ENCODE results near the gene MRPL40.

Gene MRPL40

DNA sequence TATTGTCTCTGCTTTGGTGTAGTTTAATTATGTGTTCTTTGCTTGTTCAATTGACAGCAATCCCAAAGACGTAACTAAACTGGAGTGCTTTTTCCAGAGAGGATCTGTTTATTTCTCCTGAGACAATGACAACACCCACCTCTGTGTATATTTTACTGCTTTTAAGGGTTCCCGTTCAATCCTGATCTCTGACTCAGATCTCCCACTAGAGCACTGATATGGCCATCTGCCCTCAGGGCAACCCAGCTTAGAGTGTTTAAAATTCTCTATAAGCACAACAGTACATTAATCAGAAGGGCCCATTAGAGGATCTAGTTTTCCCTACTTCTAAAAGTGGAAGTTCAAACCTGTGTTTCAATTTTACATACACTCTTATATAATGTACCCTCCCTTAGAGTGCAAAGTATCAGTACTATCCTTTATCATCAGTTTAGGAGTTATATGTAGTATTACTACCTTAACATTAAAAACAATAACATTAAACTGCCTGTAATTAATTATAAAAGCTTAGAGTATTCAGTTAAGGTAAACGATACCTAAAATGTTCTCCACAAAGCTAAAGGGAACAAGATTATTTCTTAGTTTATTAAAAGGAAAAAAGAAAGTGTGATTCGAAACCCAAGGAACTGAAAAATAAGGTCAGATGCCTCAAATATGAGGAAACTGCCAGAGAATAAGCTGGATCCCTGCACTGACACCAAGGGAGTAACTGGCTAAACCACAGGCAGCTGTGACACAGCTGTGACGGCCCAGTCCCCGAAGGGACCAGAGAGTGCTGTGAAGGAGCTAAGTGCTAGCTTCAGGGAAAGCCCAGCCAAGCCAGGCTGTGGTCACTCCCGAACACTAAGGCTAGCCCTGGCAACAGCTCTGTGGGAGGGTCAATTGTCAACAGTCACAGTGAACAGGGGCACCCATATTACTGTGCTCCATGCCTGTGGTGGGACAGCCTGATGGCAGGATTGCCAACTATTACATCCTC is 31.4 kb downstream of the MRPL40 start:
- no peak for DNase-seq (ENCODE audit: low spot score)

DNA sequence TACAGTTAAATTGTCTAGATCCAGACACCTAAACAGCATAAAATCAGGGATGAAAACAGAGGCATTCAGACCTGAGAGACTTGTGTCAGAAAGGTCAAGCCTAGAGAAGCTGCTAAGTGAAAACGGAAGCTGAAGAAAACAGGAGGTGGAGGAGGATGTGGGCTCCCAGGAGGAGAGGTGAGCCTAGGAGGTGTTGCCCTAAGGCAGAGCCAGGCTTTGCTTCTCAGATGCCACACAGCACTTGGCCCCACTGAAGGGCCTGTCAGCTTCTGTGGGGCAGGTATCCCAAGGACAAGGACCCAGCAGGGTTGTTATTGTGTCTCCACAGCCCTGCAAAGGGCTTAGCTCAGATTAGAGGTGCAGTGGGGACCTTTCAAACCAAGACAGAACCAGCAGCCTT is 32.2 kb downstream of the MRPL40 start:
- no peak for DNase-seq (ENCODE audit: low spot score)

GRCh38 chr22:19464975-19465374 is 32.6 kb downstream of the MRPL40 start:
- DNase-seq (ENCODE audit: low spot score), result no peak

DNA sequence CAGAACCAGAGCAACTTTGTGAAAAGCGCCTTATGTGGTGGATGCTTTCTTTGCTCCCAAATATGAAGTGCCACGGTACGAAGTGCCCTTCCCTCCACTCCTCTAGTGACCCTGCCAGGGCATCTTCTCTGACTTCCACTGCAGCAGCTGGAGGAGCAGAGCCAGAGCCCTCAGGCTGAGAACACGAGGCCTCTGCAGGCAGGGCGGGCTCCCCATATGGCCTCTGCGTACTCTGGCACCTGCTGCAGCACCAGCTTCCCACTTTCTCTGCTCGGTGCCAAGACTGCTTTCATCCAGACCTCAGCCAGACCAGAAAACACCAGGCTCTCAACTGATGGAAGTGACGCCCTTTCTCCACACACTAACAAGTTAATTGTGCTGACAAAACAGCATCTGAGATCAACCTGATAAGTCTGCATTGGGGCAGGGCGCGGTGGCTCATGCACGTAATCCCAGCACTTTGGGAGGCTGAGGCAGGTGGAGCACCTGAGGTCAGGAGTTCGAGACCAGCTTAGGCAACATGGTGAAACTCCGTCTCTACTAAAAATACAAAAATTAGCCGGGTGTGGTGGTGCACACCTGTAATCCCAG is 33.9 kb downstream of the MRPL40 start:
- no peak for DNase-seq (ENCODE audit: low spot score)

DNA sequence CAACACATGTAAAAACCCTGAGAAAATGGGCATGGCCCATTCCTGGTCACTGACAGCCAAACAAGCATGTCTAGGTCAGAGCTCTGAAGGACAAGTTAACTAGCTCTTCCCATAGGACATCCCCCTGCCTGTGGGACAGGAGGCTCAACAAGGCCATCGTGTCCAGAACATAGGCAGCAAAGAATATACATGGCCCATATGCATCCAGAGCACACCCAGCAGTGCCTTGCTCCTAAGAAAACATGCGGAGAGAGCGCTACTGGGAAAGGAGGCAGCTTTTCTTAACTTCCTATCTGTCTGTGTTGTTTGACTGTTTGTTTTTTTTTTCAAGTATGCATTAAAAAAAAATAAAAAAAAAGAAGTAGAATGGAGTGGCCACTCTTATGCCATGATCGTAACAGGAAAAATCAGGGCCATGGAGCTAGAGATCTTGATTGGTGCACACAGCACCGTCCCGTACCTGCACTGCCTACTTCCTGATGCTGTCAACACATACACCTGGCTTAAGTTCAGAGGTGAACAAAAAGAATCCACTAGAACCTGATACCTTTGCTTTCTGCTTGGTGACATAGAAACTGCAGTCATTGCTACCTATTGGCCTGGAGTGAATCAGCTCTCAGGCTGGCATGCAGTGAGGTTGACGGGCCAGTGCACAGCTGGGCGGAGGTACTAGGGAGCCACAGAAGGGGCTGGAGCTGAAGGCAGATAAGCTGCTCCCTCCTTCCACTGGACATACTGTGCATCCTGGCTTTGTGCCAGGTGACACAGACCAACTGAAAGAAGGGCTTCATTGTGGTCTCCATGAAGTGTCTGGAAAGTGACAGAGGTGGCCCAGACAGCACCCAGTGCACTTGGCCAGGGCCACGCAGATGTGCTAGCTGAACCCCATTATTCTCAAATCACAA is 34.8 kb downstream of the MRPL40 start:
- DNase-seq (ENCODE audit: low spot score), result no peak

DNA sequence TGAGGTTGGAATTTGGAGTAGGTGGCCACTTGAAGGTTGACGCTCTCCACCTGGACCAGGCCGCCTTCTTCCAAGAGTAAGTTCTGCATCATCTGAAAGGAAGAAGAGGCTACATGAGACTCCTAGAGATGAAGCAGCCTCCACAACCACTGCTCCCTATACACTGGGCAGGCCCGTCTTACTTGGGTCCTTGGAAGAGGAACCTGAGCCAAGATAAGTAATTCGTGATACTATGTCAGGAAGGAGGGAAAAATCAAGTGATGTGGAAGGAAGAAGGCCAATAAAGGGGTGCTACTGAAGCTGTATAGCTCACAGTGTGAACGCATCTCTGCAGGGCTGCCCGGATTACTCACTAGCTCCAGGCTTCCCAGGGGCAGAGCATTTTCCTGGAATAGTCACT is 35.6 kb downstream of the MRPL40 start:
- no peak for DNase-seq (ENCODE audit: low spot score)

DNA sequence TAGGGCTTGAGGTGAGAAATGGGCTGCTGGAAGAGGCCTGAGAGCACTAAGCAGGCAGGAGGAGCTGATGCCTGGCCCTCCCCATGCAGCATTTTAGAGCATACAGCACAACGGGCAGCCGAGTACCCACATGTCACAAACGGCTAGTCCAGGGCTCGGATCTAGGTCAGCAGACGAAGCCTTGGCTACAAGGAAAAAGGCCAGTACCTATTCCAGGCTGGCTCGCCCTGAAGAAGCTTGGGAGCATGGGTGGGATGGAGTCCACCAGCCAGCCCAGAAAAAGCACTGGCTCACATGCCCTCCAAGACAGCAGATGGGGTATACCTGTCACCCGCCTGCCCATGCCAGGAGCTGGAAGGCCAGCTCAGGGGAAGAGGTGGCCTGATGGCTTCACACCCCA is 37.1 kb downstream of the MRPL40 start:
- DNase-seq (ENCODE audit: low spot score), result no peak

DNA sequence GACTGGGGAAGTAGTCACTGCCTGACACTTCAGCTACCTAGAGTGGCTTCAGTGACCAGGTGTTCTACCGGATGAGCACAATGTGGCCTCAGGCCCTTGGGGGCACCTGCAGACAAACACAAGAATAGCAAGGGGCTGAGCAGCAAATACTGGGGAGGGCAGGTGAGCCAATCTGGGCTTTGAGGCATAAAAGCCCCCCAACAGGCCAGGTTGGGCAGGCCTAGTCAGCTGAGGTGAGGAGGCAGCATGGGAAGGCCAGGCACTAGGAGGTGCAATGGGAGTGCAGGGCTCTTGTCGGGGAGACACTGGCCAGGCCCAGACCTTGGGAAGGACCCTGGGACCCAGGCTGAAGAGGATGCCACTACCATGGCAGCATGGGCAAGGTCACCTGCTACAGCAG is 37.7 kb downstream of the MRPL40 start:
- DNase-seq (ENCODE audit: low spot score), result no peak

GRCh38 chr22:19471572-19471971 is 39.2 kb downstream of the MRPL40 start:
- DNase-seq (ENCODE audit: low spot score), result no peak

DNA sequence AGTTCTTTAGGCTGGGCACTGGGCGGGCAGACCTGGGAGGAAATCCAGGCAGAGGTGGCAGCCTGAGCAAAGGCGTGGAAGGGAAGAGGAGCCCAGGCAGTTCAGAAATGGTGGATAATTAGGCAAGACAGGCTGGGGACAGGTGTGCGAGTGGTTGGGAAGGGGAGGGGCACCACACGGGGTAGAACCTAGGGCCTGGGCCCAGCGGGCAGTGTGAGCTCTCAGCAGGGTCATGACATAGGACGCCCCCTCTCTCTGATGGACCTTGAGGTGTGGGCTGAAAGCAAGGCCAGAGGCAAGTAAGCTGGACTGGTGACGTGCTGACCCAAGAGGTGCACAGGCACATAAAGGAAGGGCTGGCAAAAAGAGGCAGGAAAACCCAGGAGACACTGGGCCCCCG is 39.9 kb downstream of the MRPL40 start:
- no peak for DNase-seq (ENCODE audit: low spot score)

- DNase-seq (ENCODE audit: low spot score), result no peak
Measured at GRCh38 chr22:19473578-19473977, 41.2 kb downstream of the MRPL40 start.

DNA sequence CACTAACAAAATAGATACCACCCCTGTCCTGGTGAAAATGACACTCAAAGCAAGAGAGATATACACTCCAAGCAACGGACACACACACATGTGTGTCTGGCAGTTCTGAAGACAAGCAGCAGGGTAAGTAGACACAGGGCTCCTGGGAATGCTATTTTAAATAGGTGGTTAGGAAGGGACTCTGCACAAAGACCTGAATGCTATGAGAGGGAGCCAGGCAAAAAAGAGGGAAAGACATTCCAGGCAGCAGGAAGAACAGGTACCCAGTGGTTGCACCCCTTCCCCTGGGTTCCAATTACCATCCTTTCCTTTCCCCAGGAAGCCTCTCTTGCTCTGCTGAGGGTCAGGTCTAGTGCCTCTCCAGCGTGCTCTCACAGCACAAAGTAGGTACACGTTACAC is 43.7 kb downstream of the MRPL40 start:
- DNase-seq (ENCODE audit: low spot score), result no peak

DNA sequence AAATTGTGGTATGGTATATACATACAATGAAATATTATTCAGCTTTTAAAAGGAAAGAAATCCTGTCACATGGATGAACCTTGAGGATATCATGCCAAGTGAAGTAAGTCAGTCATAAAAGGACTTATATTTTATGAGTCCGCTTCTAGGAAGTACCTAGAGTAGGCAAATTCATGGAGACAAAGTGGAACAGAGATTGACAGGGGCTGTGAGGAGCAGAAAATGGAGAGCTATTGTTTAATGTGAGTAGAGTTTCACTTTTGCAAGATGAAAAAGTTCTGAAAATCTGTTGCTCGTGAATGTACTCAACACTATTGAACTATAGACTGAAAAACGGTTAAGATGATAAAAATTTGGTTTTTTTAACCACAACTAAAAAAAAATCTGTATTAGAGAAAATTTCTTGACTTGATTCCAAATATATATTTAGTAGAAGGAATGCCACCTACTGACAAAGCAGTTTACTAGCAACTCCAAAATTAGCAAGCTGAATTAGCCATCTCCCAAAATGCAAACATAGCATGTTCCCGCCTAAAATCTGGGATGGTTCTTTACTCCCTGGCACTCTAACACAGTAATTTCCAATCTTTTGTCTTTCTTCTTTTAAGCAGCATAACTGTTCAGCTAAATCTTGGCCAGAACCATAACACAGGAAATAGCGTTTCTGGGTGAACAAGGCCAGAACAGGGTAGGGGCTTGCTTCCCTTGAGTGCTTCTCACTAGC is 45.1 kb downstream of the MRPL40 start:
- DNase-seq (ENCODE audit: low spot score), result no peak

DNA sequence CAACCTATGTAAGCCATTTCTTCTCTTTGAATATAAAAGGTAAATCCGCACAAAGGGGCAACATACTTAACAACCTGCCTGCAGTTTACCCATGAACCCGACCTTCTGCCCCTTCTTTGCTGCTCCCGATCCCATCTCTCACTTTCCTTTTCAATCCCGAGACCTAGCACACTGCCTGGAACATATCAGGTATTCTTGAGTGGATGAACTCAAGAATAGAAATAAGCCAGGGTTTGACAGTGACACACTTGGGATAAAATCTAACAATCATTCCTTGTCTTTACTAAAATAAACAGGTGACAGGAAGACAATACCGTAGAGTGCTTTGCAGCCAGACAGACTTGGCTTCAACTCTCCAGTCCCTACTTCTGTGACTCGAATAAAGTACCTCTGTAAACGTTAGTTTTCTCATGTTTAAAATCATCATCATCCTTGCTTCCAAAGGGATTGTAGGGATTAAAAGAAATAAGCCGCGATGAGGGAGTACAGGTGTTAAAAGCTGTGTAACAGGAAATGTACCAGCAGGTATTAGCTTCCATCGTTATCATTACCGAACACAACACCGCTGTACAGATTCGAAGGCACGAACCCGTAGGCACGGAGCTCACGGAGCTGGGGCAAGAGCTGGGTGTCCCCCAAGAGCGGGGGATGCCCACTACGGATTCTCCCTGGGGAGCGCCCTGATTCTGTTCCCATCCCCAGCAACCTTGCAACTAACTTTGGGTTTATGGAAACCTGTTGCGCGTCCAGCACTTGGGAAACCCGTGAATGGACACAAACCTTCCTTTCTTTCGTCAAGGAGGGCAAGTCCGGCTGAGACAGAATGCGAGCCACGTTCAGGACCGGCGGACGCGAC is 45.9 kb downstream of the MRPL40 start:
- no peak for DNase-seq (ENCODE audit: low spot score)

DNA sequence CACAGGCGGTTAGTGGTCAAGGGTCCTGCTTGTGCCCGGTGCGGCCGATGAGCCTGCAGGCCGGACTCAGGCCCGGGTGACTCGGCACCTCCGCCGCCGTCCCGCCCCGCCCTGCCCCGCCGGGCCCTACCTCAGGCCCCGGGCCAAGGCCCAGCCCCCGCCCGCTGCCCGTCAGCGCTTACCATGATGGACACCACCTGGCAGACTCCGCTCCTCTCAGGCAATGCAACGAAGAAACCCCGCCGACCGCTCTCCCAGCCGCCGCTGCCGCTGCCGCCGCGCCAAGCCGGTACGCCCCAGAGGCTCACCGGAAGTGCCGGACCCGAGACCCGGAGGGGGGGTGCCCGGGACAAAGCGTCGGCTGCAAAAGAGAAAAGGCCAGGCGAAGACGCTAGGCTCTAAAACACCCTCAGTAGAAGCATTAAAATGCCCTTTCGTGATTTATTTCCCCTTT is 46.6 kb downstream of the MRPL40 start, which contains the start of gene UFD1:
UFD1 (minus strand) TSS at position 293 of the 454 bp plus-strand sequence; CDS start at position 185, 108 bp downstream.
- peak; percentile 86 for DNase-seq (ENCODE audit: low spot score)

DNA sequence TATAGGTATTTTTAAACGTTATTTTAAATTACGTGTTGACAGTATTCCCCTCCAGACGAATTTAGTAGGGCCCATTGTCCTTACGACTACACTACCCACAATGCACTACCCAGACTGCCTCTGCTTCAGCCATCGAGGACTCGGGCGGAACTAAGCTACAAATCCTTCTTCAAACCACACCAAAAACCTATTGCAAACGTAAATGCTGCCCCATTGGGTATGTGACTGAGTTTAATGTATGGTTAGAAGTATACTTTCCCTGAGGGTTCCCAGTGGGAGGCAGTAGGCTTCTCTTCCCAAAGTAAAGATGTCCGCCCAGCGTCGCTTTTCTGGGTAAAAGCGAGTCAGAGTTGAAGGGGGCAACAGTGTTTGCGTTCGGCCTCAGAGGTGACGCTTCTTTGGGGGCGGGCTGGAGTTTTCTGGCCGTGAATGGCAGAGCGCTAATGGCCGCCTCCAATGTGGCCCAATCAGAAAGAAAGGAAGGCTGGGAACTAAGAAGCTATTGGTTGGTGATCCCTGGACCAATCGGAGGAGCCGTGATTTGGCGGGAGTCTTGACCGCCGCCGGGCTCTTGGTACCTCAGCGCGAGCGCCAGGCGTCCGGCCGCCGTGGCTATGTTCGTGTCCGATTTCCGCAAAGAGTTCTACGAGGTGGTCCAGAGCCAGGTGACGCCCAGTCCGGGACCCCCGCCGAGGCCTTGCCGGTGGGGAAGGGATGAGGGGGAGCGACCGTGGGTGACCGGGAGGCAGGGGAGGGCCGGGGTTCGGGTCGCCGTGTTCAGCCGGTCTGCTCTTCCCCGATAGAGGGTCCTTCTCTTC is 47.2 kb downstream of the MRPL40 start, which contains the start of gene CDC45:
CDC45 (plus strand) TSS at position 566 of the 818 bp plus-strand sequence; CDS start at position 615, 49 bp downstream.
- DNase-seq (ENCODE audit: low spot score), result peak; percentile 97

GRCh38 chr22:19480173-19480568 is 47.8 kb downstream of the MRPL40 start:
- no peak for DNase-seq (ENCODE audit: low spot score)

GRCh38 chr22:19480789-19481188 is 48.4 kb downstream of the MRPL40 start:
- no peak for DNase-seq (ENCODE audit: low spot score)

GRCh38 chr22:19482297-19482696 is 50.0 kb downstream of the MRPL40 start:
- DNase-seq (ENCODE audit: low spot score), result no peak

Data from iPS-NIHi11 (cell line).